OCI-LY7 (cell line): Measurements from ENCODE around the gene SPTBN4. TPM values are rescaled to one million over a fixed set of nuclear protein-coding genes. Genes with fewer than 3 reads are reported as not detected.

Experiments
- BruUV-seq: library from RNA; stranded (reverse); fragments of 400-500 nt; replicated peaks from 2 replicates; lab custom pipeline; 2021; lab: Mats Ljungman, UMichigan
- CTCF ChIA-PET: fragments of 300-600 bp; sonication (Branson Sonifier 250); formaldehyde crosslinking; loops from one replicate; lab custom pipeline; 2022; ENCODE audit warnings: antibody characterized with exemption; ENCODE audit not compliant: unreplicated experiment; lab: Charles Lee
- POLR2A ChIA-PET: fragments of 300-600 bp; sonication (Branson Sonifier 250); formaldehyde crosslinking; loops from one replicate; lab custom pipeline; 2022; ENCODE audit warnings: antibody characterized with exemption; lab: Charles Lee
- DNase-seq: peaks from one replicate; pipeline ENCODE4 v3.0.0-alpha.2; 2015; ENCODE audit warnings: low spot score
- H2AFZ ChIP-seq: fragments of 200-600 bp; sonication (generic), shearing (Covaris generic); 2 replicates; pipeline ENCODE4 v1.6.1; 2014; ENCODE audit warnings: mild to moderate bottlenecking, antibody characterized with exemption, low read length, moderate library complexity
- H3K27ac ChIP-seq: fragments of 200-600 bp; sonication (generic); 2 replicates; pipeline ENCODE4 v1.5.1; 2014; ENCODE audit warnings: mixed run types, low read depth, mild to moderate bottlenecking, moderate library complexity, low read length, inconsistent platforms; ENCODE audit not compliant: poor library complexity, severe bottlenecking
- H3K36me3 ChIP-seq: fragments of 200-600 bp; sonication (generic); 2 replicates; pipeline ENCODE4 v1.6.1; 2014; ENCODE audit warnings: mild to moderate bottlenecking, antibody characterized with exemption, low read length, moderate library complexity, mixed read lengths; ENCODE audit not compliant: insufficient read depth
- H3K4me1 ChIP-seq: fragments of 200-600 bp; sonication (generic); 2 replicates; pipeline ENCODE4 v1.5.1; 2014; ENCODE audit warnings: mild to moderate bottlenecking, low read length; ENCODE audit not compliant: insufficient read depth, poor library complexity, severe bottlenecking
- H3K4me2 ChIP-seq: fragments of 200-600 bp; sonication (generic); 2 replicates; pipeline ENCODE4 v1.6.1; 2014; ENCODE audit warnings: mild to moderate bottlenecking, low read length
- H3K4me3 ChIP-seq: fragments of 200-600 bp; sonication (generic); 2 replicates; pipeline ENCODE4 v1.5.1; 2014; ENCODE audit warnings: mild to moderate bottlenecking, low read depth, low read length; ENCODE audit not compliant: poor library complexity, severe bottlenecking
- H3K79me2 ChIP-seq: fragments of 200-600 bp; sonication (generic); 2 replicates; pipeline ENCODE4 v1.6.1; 2016; ENCODE audit warnings: low read depth, mild to moderate bottlenecking, low read length, moderate library complexity, mixed read lengths; ENCODE audit not compliant: insufficient read depth
- H3K9me2 ChIP-seq: fragments of 200-600 bp; sonication (generic); 2 replicates; pipeline ENCODE4 v1.6.1; 2016; ENCODE audit warnings: mild to moderate bottlenecking, low read length, mixed read lengths; ENCODE audit not compliant: insufficient read depth
- H3K9me3 ChIP-seq: fragments of 200-600 bp; sonication (generic); 2 replicates; pipeline ENCODE4 v1.6.1; 2014; ENCODE audit warnings: mild to moderate bottlenecking, mixed run types, low read length, mixed read lengths
- H4K20me1 ChIP-seq: fragments of 200-600 bp; sonication (generic); 2 replicates; pipeline ENCODE4 v1.6.1; 2014; ENCODE audit warnings: mild to moderate bottlenecking, antibody characterized with exemption, low read length, moderate library complexity, mixed read lengths; ENCODE audit not compliant: insufficient read depth
- CTCF ChIP-seq: fragments of 200-600 bp; sonication (generic); conservative IDR thresholded peaks from 2 replicates; pipeline ENCODE4 v1.5.1; 2014; ENCODE audit warnings: mild to moderate bottlenecking, antibody characterized with exemption, low read length, moderate library complexity, mixed read lengths
- EZH2phosphoT487 ChIP-seq: fragments of 200-600 bp; sonication (generic); IDR thresholded peaks from 2 replicates; pipeline ENCODE4 v1.6.1; 2018; ENCODE audit warnings: low read depth, borderline replicate concordance, mild to moderate bottlenecking, mixed run types, antibody characterized with exemption, low read length, moderate library complexity, mixed read lengths
- intact Hi-C: fragments of 100-400 bp; cut with micrococcal nuclease; formaldehyde crosslinking; loops from one replicate; pipeline ENCODE4 v1.10.0; 2022; ENCODE audit not compliant: unreplicated experiment
- total RNA-seq, 2 experiments: library from RNA; depleted of rRNA in 1 of 2; stranded (reverse); fragments of >200 nt in 1 of 2; shearing (Covaris generic) in 1 of 2; gene quantifications; 2 replicates each; pipeline ENCODE4 v1.2.3, GENCODE V29; 2014 to 2022

SPTBN4 gene
- total RNA-seq, 2 experiments from 2014 or later = 4.1 to 6.3 TPM

- BruUV-seq = no TSS peak
- intact Hi-C loops = loop anchor here (10.0 kb wide), 2 partner anchors 172 to 318 kb away; partner anchors contain the start of genes AKT2, MIA and RAB4B
- Histone ChIP-seq H3K9me3 (no peaks in the 10 kb centered on the region), H3K79me2 (no peaks in the 10 kb centered on the region), H3K4me1 (peaks cover 68% of the 10 kb centered on the region), H3K4me2 (peak overlapping the region; percentile 97), H3K36me3 (no peaks in the 10 kb centered on the region), H3K9me2 (no peaks in the 10 kb centered on the region), H3K4me3 (peak overlapping the region; percentile 66), H4K20me1 (no peaks in the 10 kb centered on the region), H3K27ac (no peak overlapping the region), H2AFZ (no peak overlapping the region; the same call in 1 of the 2 replicates)
- TF ChIP-seq EZH2phosphoT487 (no peak), CTCF (no peak)
- ChIA-PET POLR2A (interaction anchor here (0.5 kb wide), 1 partner anchor 13 kb away, joined by 3 read pairs; no protein-coding TSS in a partner anchor), CTCF (interaction anchor here (0.6 to 1.8 kb wide), 2 partner anchors 9 to 71 kb away, joined by 5 to 7 read pairs; no protein-coding TSS in a partner anchor)
- no peak for DNase-seq
Measured at GRCh38 chr19:40603071-40603388, 136.2 kb downstream of the SPTBN4 start.

DNA sequence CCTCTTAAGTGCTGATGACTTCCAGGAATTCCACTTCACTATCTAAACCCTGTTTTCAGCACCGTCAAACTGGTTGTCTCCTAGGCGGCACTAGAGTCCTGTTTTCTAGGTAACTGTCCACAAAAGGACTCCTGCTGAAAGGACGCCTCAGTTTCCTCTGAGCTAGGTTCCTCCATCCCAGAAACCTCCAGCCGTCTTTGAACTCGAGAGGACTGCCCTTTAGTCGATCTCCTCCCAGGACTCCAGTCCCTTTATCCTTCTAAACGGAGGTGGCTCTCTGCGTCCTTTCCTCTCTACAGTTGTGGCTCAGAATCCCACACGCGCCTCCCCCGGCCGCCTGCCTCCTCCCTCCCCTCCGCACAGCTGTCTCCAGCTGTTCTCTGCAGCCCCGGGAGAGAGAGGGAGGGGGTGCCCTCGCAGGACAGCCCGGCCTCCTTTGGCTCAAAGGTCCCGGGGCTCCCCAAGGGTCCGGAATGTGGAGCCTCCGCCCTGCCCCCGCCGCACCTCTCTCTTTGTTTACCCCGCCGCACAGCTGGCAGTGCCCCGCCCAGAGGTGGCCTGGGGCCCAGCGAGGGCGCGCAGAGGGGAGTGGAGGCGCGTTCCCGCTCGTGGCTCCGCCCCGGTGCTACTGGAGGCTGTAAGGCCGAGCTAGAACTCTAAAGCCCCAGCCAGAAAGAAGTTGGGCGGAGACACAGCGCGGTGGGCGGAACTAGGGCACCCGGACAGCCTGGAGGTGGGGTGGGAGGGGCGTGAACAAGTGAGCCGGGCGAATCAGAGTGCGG, 136.8 kb downstream of the SPTBN4 start:
- CTCF ChIA-PET = interaction anchor here (1.0 to 1.8 kb wide), 2 partner anchors 9 to 32 kb away, joined by 3 to 5 read pairs; no protein-coding TSS in a partner anchor
- Histone ChIP-seq H3K79me2 (no peaks in the 10 kb centered on the region), H3K9me3 (no peaks in the 10 kb centered on the region), H3K4me2 (peak overlapping the region; percentile 97), H3K4me1 (peaks cover 62% of the 10 kb centered on the region), H4K20me1 (no peaks in the 10 kb centered on the region), H3K27ac (no peak overlapping the region), H3K36me3 (no peaks in the 10 kb centered on the region), H2AFZ (no peak overlapping the region; the same call in 1 of the 2 replicates), H3K4me3 (peak overlapping the region; percentile 66), H3K9me2 (no peaks in the 10 kb centered on the region)
- peak; percentile 98 for DNase-seq
- BruUV-seq = no TSS peak
- TF ChIP-seq CTCF (no peak), EZH2phosphoT487 (no peak)
- POLR2A ChIA-PET = interaction anchor here (0.5 to 0.9 kb wide), 4 partner anchors 10 to 293 kb away, joined by 3 to 5 read pairs (median 4); no protein-coding TSS in a partner anchor
- intact Hi-C loops = loop anchor here (2.0 to 10.0 kb wide), 3 partner anchors 171 to 319 kb away; partner anchors contain the start of genes AKT2, C19orf47, MIA and PLD3
